Mesendoderm (in vitro differentiated cells): Measurements from ENCODE around the gene ATP6V0D1.
"Not testable (repeated sequence)": the region's sequence is repeated elsewhere in the genome, so short reads cannot be mapped to it uniquely, and the experiment has no call there.

Experiments
- DNase-seq: peaks from one replicate; pipeline ENCODE4 v3.0.0; 2013
- H2AK5ac ChIP-seq: 2 replicates; pipeline ENCODE4 v1.6.1; 2013; ENCODE audit warnings: low read length, inconsistent platforms
- H2BK120ac ChIP-seq: 2 replicates; pipeline ENCODE4 v1.6.1; 2013; ENCODE audit warnings: low read depth, mild to moderate bottlenecking, low read length, moderate library complexity, mixed read lengths
- H2BK15ac ChIP-seq: replicated peaks from 2 replicates; pipeline ENCODE4 v1.6.1; 2013; ENCODE audit warnings: low read depth, mild to moderate bottlenecking, moderate library complexity
- H2BK5ac ChIP-seq: 2 replicates; pipeline ENCODE4 v1.6.1; 2013; ENCODE audit warnings: low read length, inconsistent platforms
- H3K18ac ChIP-seq: 2 replicates; pipeline ENCODE4 v1.6.1; 2013; ENCODE audit warnings: mild to moderate bottlenecking, low read length, mixed read lengths
- H3K23ac ChIP-seq: one replicate; pipeline ENCODE4 v1.6.1; 2013; ENCODE audit warnings: low read length
- H3K27ac ChIP-seq: 2 replicates; pipeline ENCODE4 v1.5.1; 2013; ENCODE audit warnings: low read depth, mild to moderate bottlenecking, inconsistent platforms, low read length, moderate library complexity
- H3K27me3 ChIP-seq: 2 replicates; pipeline ENCODE4 v1.6.1; 2013; ENCODE audit warnings: low read length, control low read depth, mild to moderate bottlenecking, inconsistent platforms; ENCODE audit not compliant: insufficient read depth, poor library complexity
- H3K36me3 ChIP-seq: 2 replicates; pipeline ENCODE4 v1.6.1; 2013; ENCODE audit warnings: low read length, inconsistent platforms; ENCODE audit not compliant: control insufficient read depth, insufficient read depth
- H3K4ac ChIP-seq: one replicate; pipeline ENCODE4 v1.6.1; 2013; ENCODE audit warnings: low read depth, mild to moderate bottlenecking, low read length, moderate library complexity
- H3K4me1 ChIP-seq: 2 replicates; pipeline ENCODE4 v1.6.1; 2013; ENCODE audit warnings: low read depth, low read length, inconsistent platforms; ENCODE audit not compliant: control insufficient read depth
- H3K4me2 ChIP-seq: 2 replicates; pipeline ENCODE4 v1.6.1; 2013; ENCODE audit warnings: low read length
- H3K4me3 ChIP-seq: 2 replicates; pipeline ENCODE4 v1.5.1; 2013; ENCODE audit warnings: mild to moderate bottlenecking, low read length
- H3K56ac ChIP-seq: one replicate; pipeline ENCODE4 v1.6.1; 2013; ENCODE audit warnings: low read length
- H3K79me1 ChIP-seq: 2 replicates; pipeline ENCODE4 v1.6.1; 2013; ENCODE audit warnings: low read length, inconsistent platforms
- H3K79me2 ChIP-seq: 2 replicates; pipeline ENCODE4 v1.6.1; 2013; ENCODE audit warnings: mild to moderate bottlenecking, low read length; ENCODE audit not compliant: control insufficient read depth, insufficient read depth
- H3K9ac ChIP-seq: 2 replicates; pipeline ENCODE4 v1.6.1; 2013; ENCODE audit warnings: low read length, inconsistent platforms
- H4K5ac ChIP-seq: one replicate; pipeline ENCODE4 v1.6.1; 2013; ENCODE audit warnings: low read length
- H4K8ac ChIP-seq: one replicate; pipeline ENCODE4 v1.6.1; 2013; ENCODE audit warnings: low read depth, mild to moderate bottlenecking, control low read depth, low read length, moderate library complexity
- WGBS: extraction: QIAGEN DNeasy Blood & Tissue Kit; methylation state at CpG from one replicate; pipeline ENCODE4 v1.1.7; 2013; ENCODE audit warnings: low lambda C conversion rate, missing lambda C conversion rate; ENCODE audit not compliant: insufficient coverage; ENCODE audit errors: extremely low coverage; 5-methylcytosine and 5-hydroxymethylcytosine counted together

Gene ATP6V0D1

GRCh38 chr16:67415421-67415820 is 65.5 kb downstream of the ATP6V0D1 start:
- H3K27ac ChIP-seq, H3K4me3 ChIP-seq, H2BK120ac ChIP-seq, DNase-seq, H4K5ac ChIP-seq, H3K27me3 ChIP-seq, H3K36me3 ChIP-seq, H3K18ac ChIP-seq, H3K4ac ChIP-seq, H3K4me1 ChIP-seq, H3K79me1 ChIP-seq, H4K8ac ChIP-seq, H2AK5ac ChIP-seq, H2BK15ac ChIP-seq, H2BK5ac ChIP-seq, H3K79me2 ChIP-seq, H3K23ac ChIP-seq: not testable (repeated sequence)
- WGBS = no CpG with 5 or more reads among the region's 19 CpGs
- Histone ChIP-seq H3K56ac (peak overlapping the region; percentile 73), H3K9ac (peak overlapping the region; percentile 80), H3K4me2 (peak overlapping the region; percentile 2)

DNA sequence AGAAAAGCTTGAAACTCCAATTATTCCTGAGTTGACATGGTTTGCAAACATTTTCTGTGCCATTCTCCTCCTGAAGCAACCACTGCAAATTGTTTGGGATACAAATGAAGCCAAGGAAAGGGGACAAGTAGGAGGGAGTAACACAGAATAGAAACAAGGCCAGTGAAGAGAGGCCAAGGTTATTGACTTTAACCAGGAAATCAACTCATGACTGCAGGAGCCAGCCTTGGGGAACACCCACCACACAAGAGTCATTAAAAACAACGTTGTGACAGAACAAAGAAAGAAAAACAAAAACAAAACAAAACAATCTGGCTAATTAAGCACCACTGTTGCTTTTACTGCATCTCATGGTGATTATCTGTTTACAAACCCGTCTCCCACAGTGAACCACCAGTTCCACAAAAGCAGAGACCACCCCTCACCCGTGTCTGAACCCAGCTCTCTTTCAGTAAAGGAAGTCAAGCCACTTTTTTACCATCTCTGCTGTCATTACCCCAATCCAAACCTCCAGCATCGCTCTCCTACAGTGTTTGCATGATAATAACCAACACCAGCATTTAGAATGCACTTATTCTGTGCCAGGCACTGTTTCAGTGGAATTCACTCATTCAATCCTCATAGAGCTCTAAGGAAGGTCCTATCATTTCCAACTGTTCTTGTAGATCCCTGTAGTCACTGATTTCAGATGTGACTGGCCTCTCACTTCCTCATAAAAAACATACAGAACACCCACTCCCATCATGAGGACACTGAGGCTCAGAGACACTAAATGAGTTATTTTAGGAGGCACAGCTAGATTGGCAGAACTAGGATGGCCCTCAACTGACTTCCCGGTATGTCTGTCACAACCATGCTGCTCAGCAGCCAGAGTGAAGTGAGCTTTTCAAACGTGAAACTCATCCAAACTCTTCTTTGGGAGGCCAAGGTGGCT is 66.7 kb downstream of the ATP6V0D1 start:
- Histone ChIP-seq H3K79me1 (no peaks in the 10 kb centered on the region), H3K9ac (no peak overlapping the region), H3K23ac (no peak overlapping the region), H3K27me3 (no peaks in the 10 kb centered on the region), H3K4ac (no peak overlapping the region), H3K18ac (no peak overlapping the region), H2BK120ac (no peak overlapping the region), H3K4me3 (no peak overlapping the region), H3K36me3 (no peaks in the 10 kb centered on the region), H2AK5ac (no peak overlapping the region), H4K8ac (no peak overlapping the region), H3K79me2 (no peaks in the 10 kb centered on the region), H3K56ac (no peak overlapping the region), H3K4me2 (no peak overlapping the region), H2BK15ac (no peak overlapping the region), H2BK5ac (no peak overlapping the region), H3K27ac (no peak overlapping the region), H4K5ac (no peak overlapping the region), H3K4me1 (no peaks in the 10 kb centered on the region)
- no CpG with 5 or more reads among the region's 6 CpGs for WGBS
- DNase-seq = no peak

- no peak overlapping the region for H3K27ac ChIP-seq
- H3K4me1 ChIP-seq = no peaks in the 10 kb centered on the region
- H4K8ac ChIP-seq = no peak overlapping the region
- H3K9ac ChIP-seq = no peak overlapping the region
- H3K4ac ChIP-seq = no peak overlapping the region
- no CpG with 5 or more reads among the region's 2 CpGs for WGBS
- no peak overlapping the region for H3K23ac ChIP-seq
- H2BK5ac ChIP-seq = no peak overlapping the region
- no peak for DNase-seq
- H3K79me2 ChIP-seq = no peaks in the 10 kb centered on the region
- no peaks in the 10 kb centered on the region for H3K36me3 ChIP-seq
- H4K5ac ChIP-seq = no peak overlapping the region
- no peak overlapping the region for H3K4me2 ChIP-seq
- H3K18ac ChIP-seq = no peak overlapping the region
- H3K79me1 ChIP-seq = no peaks in the 10 kb centered on the region
- H2BK15ac ChIP-seq = no peak overlapping the region
- H3K4me3 ChIP-seq = no peak overlapping the region
- no peak overlapping the region for H2AK5ac ChIP-seq
- H2BK120ac ChIP-seq = no peak overlapping the region
- H3K56ac ChIP-seq = no peak overlapping the region
- H3K27me3 ChIP-seq = no peaks in the 10 kb centered on the region
Observed at GRCh38 chr16:67412294-67412693, 68.7 kb downstream of the ATP6V0D1 start.

- Histone ChIP-seq H3K4ac (no peak overlapping the region), H2AK5ac (no peak overlapping the region), H2BK120ac (no peak overlapping the region), H3K4me2 (no peak overlapping the region), H3K79me1 (no peaks in the 10 kb centered on the region), H3K9ac (no peak overlapping the region), H3K23ac (no peak overlapping the region), H3K36me3 (no peaks in the 10 kb centered on the region), H3K4me3 (no peak overlapping the region), H2BK15ac (no peak overlapping the region), H2BK5ac (no peak overlapping the region), H4K5ac (no peak overlapping the region), H3K27ac (no peak overlapping the region), H3K56ac (no peak overlapping the region), H3K4me1 (peaks cover 4% of the 10 kb centered on the region), H3K18ac (no peak overlapping the region), H4K8ac (no peak overlapping the region), H3K27me3 (no peaks in the 10 kb centered on the region), H3K79me2 (no peaks in the 10 kb centered on the region)
- no peak for DNase-seq
- WGBS = no CpG with 5 or more reads among the region's 3 CpGs
Observed at GRCh38 chr16:67411339-67411738, 69.6 kb downstream of the ATP6V0D1 start.

DNA sequence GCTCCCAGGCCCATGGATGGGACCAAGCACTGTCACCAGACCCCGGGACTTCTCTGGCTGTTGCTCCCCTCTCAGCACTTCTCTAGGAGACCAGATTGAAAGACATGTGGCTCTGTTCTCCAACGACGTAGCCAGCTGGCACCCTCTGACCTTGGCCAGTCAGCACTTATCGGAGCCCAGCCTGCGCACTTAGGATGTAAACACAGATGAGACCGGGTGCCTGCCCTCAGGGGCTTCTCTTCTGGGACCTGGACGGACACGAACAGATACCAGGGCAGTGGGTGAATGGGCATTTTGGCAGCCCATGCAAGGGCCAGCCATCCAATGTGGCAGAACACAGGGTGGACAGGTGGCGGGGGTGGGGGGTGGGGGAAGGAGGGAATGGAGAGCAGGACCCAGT is 71.3 kb downstream of the ATP6V0D1 start:
- no peak overlapping the region for H2AK5ac ChIP-seq
- H3K18ac ChIP-seq = no peak overlapping the region
- no peak overlapping the region for H3K4ac ChIP-seq
- H3K4me2 ChIP-seq = no peak overlapping the region
- H4K8ac ChIP-seq = no peak overlapping the region
- no peak overlapping the region for H3K23ac ChIP-seq
- peaks cover 4% of the 10 kb centered on the region for H3K4me1 ChIP-seq
- H3K27me3 ChIP-seq = no peaks in the 10 kb centered on the region
- no peak overlapping the region for H2BK120ac ChIP-seq
- H3K27ac ChIP-seq = no peak overlapping the region
- no peaks in the 10 kb centered on the region for H3K79me2 ChIP-seq
- H2BK15ac ChIP-seq = no peak overlapping the region
- no peaks in the 10 kb centered on the region for H3K36me3 ChIP-seq
- H3K56ac ChIP-seq = no peak overlapping the region
- H3K4me3 ChIP-seq = no peak overlapping the region
- no peaks in the 10 kb centered on the region for H3K79me1 ChIP-seq
- H2BK5ac ChIP-seq = no peak overlapping the region
- DNase-seq = no peak
- H4K5ac ChIP-seq = no peak overlapping the region
- H3K9ac ChIP-seq = no peak overlapping the region
- no CpG with 5 or more reads among the region's 9 CpGs for whole genome bisulfite sequencing
